K562 (cell line): ENCODE results near the gene GFI1B. TPM values are rescaled to one million over a fixed set of nuclear protein-coding genes. Genes with fewer than 3 reads are reported as not detected.
A peak's percentile ranks its signal among the peaks of the same experiment; 100 is the strongest.

Experiments used
- E2F3 ChIP-seq: fragments of 250-450 bp; sonication (Bioruptor Pico); IDR thresholded peaks from 2 replicates; pipeline ENCODE4 v1.4.0; 2020; ENCODE audit warnings: mild to moderate bottlenecking
- ELK3 ChIP-seq: fragments of 450-650 bp; formaldehyde crosslinking; IDR thresholded peaks from 2 replicates; pipeline ENCODE4 v1.4.0; 2020; ENCODE audit warnings: mild to moderate bottlenecking
- MAZ ChIP-seq, 2 experiments: fragments of 450-650 bp in 1 of 2; sonication (generic) in 1 of 2; formaldehyde crosslinking; IDR thresholded peaks in 1 of 2; conservative IDR thresholded peaks in 1 of 2; 2 replicates each; pipeline versions ENCODE4 v1.4.0 to v1.5.0; 2020; ENCODE audit warnings: mild to moderate bottlenecking in 1 of 2, missing genetic modification reagents in 1 of 2
- MCM7 ChIP-seq, 2 experiments: fragments of 450-650 bp; IDR thresholded peaks; 2 replicates each; pipeline ENCODE4 v1.6.1; 2016 to 2018
- NR4A1 ChIP-seq, 2 experiments: fragments of 250-450 bp in 1 of 2; fragments of 450-650 bp in 1 of 2; sonication (Bioruptor Pico) in 1 of 2; IDR thresholded peaks; 2 replicates each; pipeline versions ENCODE4 v1.4.0 to v1.6.1; 2016 to 2020; ENCODE audit warnings: mild to moderate bottlenecking in 2 of 2, missing compliant biosample characterization in 1 of 2, missing genetic modification characterization in 1 of 2, moderate library complexity in 1 of 2
- RCOR1 ChIP-seq, 2 experiments: IDR thresholded peaks; 2 replicates each; pipeline ENCODE4 v1.6.1; 2012; ENCODE audit warnings: low read depth in 2 of 2, low read length in 2 of 2, borderline replicate concordance in 1 of 2, improper control_type of control experiment in 1 of 2
- REST ChIP-seq, 2 experiments: fragments of 450-650 bp; formaldehyde crosslinking in 1 of 2; IDR thresholded peaks; 2 replicates each; pipeline versions ENCODE4 v1.4.0 to v1.6.1; 2014 to 2020; ENCODE audit warnings: mild to moderate bottlenecking in 2 of 2, borderline replicate concordance in 1 of 2, low read depth in 1 of 2
- TSHZ1 ChIP-seq: fragments of 250-450 bp; sonication (Bioruptor Pico); IDR thresholded peaks from 2 replicates; pipeline ENCODE4 v1.4.0; 2020; ENCODE audit warnings: mild to moderate bottlenecking, moderate library complexity
- ZBTB11 ChIP-seq, 3 experiments: fragments of 200-800 bp in 1 of 3; fragments of 250-450 bp in 1 of 3; fragments of 450-650 bp in 1 of 3; sonication (Bioruptor Pico) in 1 of 3; sonication (Bioruptor generic) in 1 of 3; formaldehyde crosslinking in 1 of 3; IDR thresholded peaks; 2 replicates each; pipeline versions ENCODE4 v1.6.1 to v1.8.0; 2016 to 2022; ENCODE audit warnings: mild to moderate bottlenecking in 2 of 3, missing genetic modification characterization in 2 of 3, missing compliant biosample characterization in 1 of 3, moderate library complexity in 1 of 3
- polyA plus RNA-seq, 8 experiments: library from polyadenylated mRNA; depleted of rRNA in 4 of 8; stranded (reverse) in 5 of 8; unstranded in 3 of 8; fragments of >200 nt; fragmentation: Nextera tagmentation in 2 of 8; fragmentation: Illumina TruSeq in 1 of 8; extraction: Ambion mirVana in 2 of 8; extraction: Trizol in 1 of 8; gene quantifications; 2 replicates each; pipeline versions ENCODE4 v1.2.1 to v1.2.3, GENCODE V29; 2011 to 2014; ENCODE audit warnings: inconsistent platforms in 1 of 8, missing spikeins in 1 of 8
- total RNA-seq, 7 experiments: library from RNA; depleted of rRNA in 6 of 7; stranded (reverse); fragments of >200 nt in 6 of 7; fragmentation: Illumina TruSeq in 2 of 7; extraction: Trizol in 2 of 7; gene quantifications; 2 replicates each; pipeline versions ENCODE4 v1.2.1 to v1.2.3, GENCODE V29; 2011 to 2021; ENCODE audit warnings: low replicate concordance in 1 of 7

Gene GFI1B
- total and polyA plus RNA-seq, 9 of the 15 experiments (the other 6 are each of a cell fraction or from before 2014, with no cell fraction given), result 8.0 to 75.7 (median 34.5) TPM

GRCh38 chr9:133029994-133030316, 51.5 kb downstream of the GFI1B start (continued):
- TF ChIP-seq ZBTB11 (CRISPR knock-in tag; IDR thresholded peaks at IDR 0.05) (0 out of 6 replicates have a peak, but pooled peaks of 1 of the 3 experiments have one; percentile 10), MCM7 (IDR thresholded peaks at IDR 0.05) (no peak), RCOR1 (IDR thresholded peaks at IDR 0.05; ENCODE audit: borderline replicate concordance in 1 of 2, low read depth in 2 of 2, low read length in 2 of 2) (no peak), ELK3 (CRISPR knock-in tag) (no peak), TSHZ1 (CRISPR knock-in tag) (0 out of 2 replicates have a peak, but pooled peaks have one; percentile 23), NR4A1 (CRISPR knock-in tag; IDR thresholded peaks at IDR 0.05) (0 out of 2 replicates have a peak, but pooled peaks have one; percentile 56), NR4A1 (tag; IDR thresholded peaks at IDR 0.05) (peak; percentile 33; the same call in 1 of the 2 replicates), E2F3 (CRISPR knock-in tag) (0 out of 2 replicates have a peak, but pooled peaks have one; percentile 54), MAZ (CRISPR knock-in tag; conservative IDR thresholded peaks at IDR 0.05 in 1 of 2, IDR thresholded peaks at IDR 0.05 in 1 of 2) (peak in 1 of 2 experiments; percentile 15; a peak in 1 of 4 replicates), REST (IDR thresholded peaks at IDR 0.05; ENCODE audit: borderline replicate concordance) (no peak), REST (CRISPR knock-in tag; IDR thresholded peaks at IDR 0.05; ENCODE audit: low read depth) (peak; percentile 22; the same call in 1 of the 2 replicates)
